ENCODE results near the gene CP.

- TF ChIP-seq JUNB (IDR thresholded peaks at IDR 0.05; ENCODE audit: unreplicated experiment) (no peak), POLR2AphosphoS5 (IDR thresholded peaks at IDR 0.05; ENCODE audit: low read depth) (no peak), REST (IDR thresholded peaks at IDR 0.05; ENCODE audit: unreplicated experiment) (no peak)
- TF ChIP-seq, protein P1, sequence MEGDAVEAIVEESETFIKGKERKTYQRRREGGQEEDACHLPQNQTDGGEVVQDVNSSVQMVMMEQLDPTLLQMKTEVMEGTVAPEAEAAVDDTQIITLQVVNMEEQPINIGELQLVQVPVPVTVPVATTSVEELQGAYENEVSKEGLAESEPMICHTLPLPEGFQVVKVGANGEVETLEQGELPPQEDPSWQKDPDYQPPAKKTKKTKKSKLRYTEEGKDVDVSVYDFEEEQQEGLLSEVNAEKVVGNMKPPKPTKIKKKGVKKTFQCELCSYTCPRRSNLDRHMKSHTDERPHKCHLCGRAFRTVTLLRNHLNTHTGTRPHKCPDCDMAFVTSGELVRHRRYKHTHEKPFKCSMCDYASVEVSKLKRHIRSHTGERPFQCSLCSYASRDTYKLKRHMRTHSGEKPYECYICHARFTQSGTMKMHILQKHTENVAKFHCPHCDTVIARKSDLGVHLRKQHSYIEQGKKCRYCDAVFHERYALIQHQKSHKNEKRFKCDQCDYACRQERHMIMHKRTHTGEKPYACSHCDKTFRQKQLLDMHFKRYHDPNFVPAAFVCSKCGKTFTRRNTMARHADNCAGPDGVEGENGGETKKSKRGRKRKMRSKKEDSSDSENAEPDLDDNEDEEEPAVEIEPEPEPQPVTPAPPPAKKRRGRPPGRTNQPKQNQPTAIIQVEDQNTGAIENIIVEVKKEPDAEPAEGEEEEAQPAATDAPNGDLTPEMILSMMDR (conservative IDR thresholded peaks at IDR 0.05; ENCODE audit: low read depth in 2 of 2) = no peak
These were observed 29.6 kb upstream of the CP start for GRCh38 chr3:149251186-149251585.
